Endothelial cell of umbilical vein (primary cell): ENCODE data around the gene ITGAE. TPM values are rescaled to one million over a fixed set of nuclear protein-coding genes. Genes with fewer than 3 reads are reported as not detected.

Experiments used
- BruUV-seq: library from RNA; stranded (reverse); fragments of 400-500 nt; replicated peaks from 2 replicates; lab custom pipeline; 2021; lab: Mats Ljungman, UMichigan
- CTCF ChIA-PET: fragments of 300-600, 350-600 bp; sonication (Branson Sonifier 250); formaldehyde crosslinking; loops from one replicate; lab custom pipeline; 2021; ENCODE audit warnings: antibody characterized with exemption, inconsistent platforms; lab: Charles Lee
- POLR2A ChIA-PET: fragments of 300-600, 350-600 bp; sonication (Branson Sonifier 250); formaldehyde crosslinking; loops from one replicate; lab custom pipeline; 2021; ENCODE audit warnings: antibody characterized with exemption, inconsistent platforms; lab: Charles Lee
- DNase-seq: peaks from one replicate; pipeline ENCODE4 v3.0.0-alpha.2; 2011; ENCODE audit warnings: low read depth, low spot score
- FAIRE-seq: peaks from 2 replicates; lab custom pipeline; 2011; peaks lifted over from hg19 to GRCh38; lab: Jason Lieb, UNC
- H2AFZ ChIP-seq: 2 replicates; pipeline ENCODE4 v1.6.0; 2012; ENCODE audit warnings: low read depth, low read length, control low read depth, inconsistent platforms
- H3K27ac ChIP-seq: 2 replicates; pipeline ENCODE4 v1.5.1; 2011; ENCODE audit warnings: low read depth, mild to moderate bottlenecking, control low read depth, low read length, moderate library complexity; ENCODE audit not compliant: insufficient read depth
- H3K27me3 ChIP-seq, 2 experiments: 2 replicates each; pipeline versions ENCODE4 v1.6.0 to v1.6.1; 2011; ENCODE audit warnings: low read length in 2 of 2, mixed read lengths in 1 of 2; ENCODE audit not compliant: control insufficient read depth in 2 of 2, insufficient read depth in 2 of 2
- H3K36me3 ChIP-seq, 2 experiments: 2 replicates in 1 of 2; 3 replicates in 1 of 2; pipeline ENCODE4 v1.5.1; 2011; ENCODE audit warnings: low read length in 2 of 2, mild to moderate bottlenecking in 1 of 2, moderate library complexity in 1 of 2; ENCODE audit not compliant: control insufficient read depth in 2 of 2, insufficient read depth in 2 of 2; ENCODE audit errors: extremely low read depth in 1 of 2
- H3K4me1 ChIP-seq: 3 replicates; pipeline ENCODE4 v1.5.1; 2011; ENCODE audit warnings: mild to moderate bottlenecking, low read length; ENCODE audit not compliant: control insufficient read depth, insufficient read depth; ENCODE audit errors: extremely low read depth
- H3K4me2 ChIP-seq: 2 replicates; pipeline ENCODE4 v1.6.1; 2011; ENCODE audit warnings: low read length, control low read depth, mixed read lengths; ENCODE audit not compliant: insufficient read depth
- H3K4me3 ChIP-seq, 3 experiments: fragments of 200-600 bp in 1 of 3; sonication (generic), shearing (Covaris generic) in 1 of 3; replicated peaks in 1 of 3; 2 replicates each; pipeline ENCODE4 v1.5.1; 2011 to 2016; ENCODE audit warnings: control low read depth in 3 of 3, low read length in 3 of 3, mild to moderate bottlenecking in 2 of 3, inconsistent platforms in 1 of 3, low read depth in 1 of 3, moderate library complexity in 1 of 3; ENCODE audit not compliant: insufficient read depth in 1 of 3
- H3K79me2 ChIP-seq: 2 replicates; pipeline ENCODE4 v1.6.0; 2012; ENCODE audit warnings: low read length, inconsistent platforms; ENCODE audit not compliant: control insufficient read depth, insufficient read depth
- H3K9ac ChIP-seq: replicated peaks from 2 replicates; pipeline ENCODE3; 2011; ENCODE audit warnings: low read length, control low read depth; ENCODE audit not compliant: insufficient read depth; ENCODE audit errors: extremely low read depth
- H3K9me1 ChIP-seq: replicated peaks from 3 replicates; pipeline ENCODE4 v1.6.0; 2011; ENCODE audit warnings: mild to moderate bottlenecking, low read length; ENCODE audit not compliant: control insufficient read depth, insufficient read depth; ENCODE audit errors: extremely low read depth
- H3K9me3 ChIP-seq: replicated peaks from 2 replicates; pipeline ENCODE4 v1.5.1; 2012; ENCODE audit warnings: low read length, inconsistent platforms; ENCODE audit not compliant: control insufficient read depth, insufficient read depth
- H4K20me1 ChIP-seq: replicated peaks from 2 replicates; pipeline ENCODE3; 2011; ENCODE audit warnings: mild to moderate bottlenecking, low read length; ENCODE audit not compliant: control insufficient read depth, insufficient read depth; ENCODE audit errors: extremely low read depth
- EZH2 ChIP-seq: IDR thresholded peaks from 2 replicates; pipeline ENCODE4 v1.6.1; 2012; ENCODE audit warnings: borderline replicate concordance, low read depth, mild to moderate bottlenecking, moderate library complexity, low read length, inconsistent platforms; ENCODE audit not compliant: severe bottlenecking
- FOS ChIP-seq: IDR thresholded peaks from 2 replicates; pipeline ENCODE4 v1.6.1; 2011; ENCODE audit warnings: mild to moderate bottlenecking, low read length, moderate library complexity, borderline replicate concordance; ENCODE audit not compliant: insufficient read depth
- GATA2 ChIP-seq: IDR thresholded peaks from 2 replicates; pipeline ENCODE4 v1.7.0; 2011; ENCODE audit warnings: low read depth, mild to moderate bottlenecking, moderate library complexity, mixed read lengths, low read length; ENCODE audit not compliant: insufficient read length, insufficient read depth
- JUN ChIP-seq: IDR thresholded peaks from 2 replicates; pipeline ENCODE4 v1.6.1; 2011; ENCODE audit warnings: borderline replicate concordance, low read depth; ENCODE audit not compliant: insufficient read length, insufficient read depth
- MYC ChIP-seq: IDR thresholded peaks from one replicate; pipeline ENCODE4 v1.6.1; 2011; ENCODE audit warnings: mild to moderate bottlenecking, low read depth, low read length
- POLR2A ChIP-seq: IDR thresholded peaks from 2 replicates; pipeline ENCODE4 v1.6.1; 2012; ENCODE audit warnings: low read depth, mild to moderate bottlenecking, control low read depth, low read length
- POLR2AphosphoS5 ChIP-seq: IDR thresholded peaks from 2 replicates; pipeline ENCODE4 v1.6.1; 2012; ENCODE audit warnings: low read depth, mild to moderate bottlenecking, control low read depth, low read length, moderate library complexity; ENCODE audit not compliant: insufficient read depth
- dilution Hi-C: fragments of 300-500 bp; cut with MboI; formaldehyde crosslinking; loops from one replicate; pipeline ENCODE4 v1.15.0; 2019; ENCODE audit warnings: low sequenced_read_pairs; ENCODE audit not compliant: extremely low pct_ligation_motif_present
- intact Hi-C: fragments of 100-400 bp; cut with micrococcal nuclease; formaldehyde crosslinking; loops from one replicate; pipeline ENCODE4 v1.10.0; 2022
- polyA plus RNA-seq, 4 experiments: library from polyadenylated mRNA; depleted of rRNA in 3 of 4; stranded (reverse) in 3 of 4; unstranded in 1 of 4; fragments of >200 nt; gene quantifications; 2 replicates each; pipeline versions ENCODE4 v1.2.1 to v1.2.3, GENCODE V29; 2011 to 2012; ENCODE audit warnings: missing spikeins in 1 of 4
- total RNA-seq: library from RNA; stranded (reverse); gene quantifications from 2 replicates; pipeline ENCODE4 v1.2.3, GENCODE V29; 2021
- TF ChIP-seq, protein P1 (sequence below): IDR thresholded peaks from 2 replicates; pipeline ENCODE4 v1.6.1; 2011; ENCODE audit not compliant: insufficient read depth, insufficient read length
- TF ChIP-seq, protein P2 (sequence below), 2 donors: IDR thresholded peaks; 1 replicate in 1 of 2; 2 replicates in 1 of 2; pipeline ENCODE4 v1.5.1; 2011; ENCODE audit warnings: low read length in 2 of 2, mild to moderate bottlenecking in 2 of 2, moderate library complexity in 2 of 2, control low read depth in 1 of 2, inconsistent platforms in 1 of 2, low read depth in 1 of 2; ENCODE audit not compliant: insufficient read depth in 1 of 2; ENCODE audit errors: extremely low read depth in 1 of 2

ITGAE gene
- total and polyA plus RNA-seq, 2 donors (not counting 3 experiments of a cell fraction or from before 2014, with no cell fraction given), result 29.6 to 71.6 TPM

DNA sequence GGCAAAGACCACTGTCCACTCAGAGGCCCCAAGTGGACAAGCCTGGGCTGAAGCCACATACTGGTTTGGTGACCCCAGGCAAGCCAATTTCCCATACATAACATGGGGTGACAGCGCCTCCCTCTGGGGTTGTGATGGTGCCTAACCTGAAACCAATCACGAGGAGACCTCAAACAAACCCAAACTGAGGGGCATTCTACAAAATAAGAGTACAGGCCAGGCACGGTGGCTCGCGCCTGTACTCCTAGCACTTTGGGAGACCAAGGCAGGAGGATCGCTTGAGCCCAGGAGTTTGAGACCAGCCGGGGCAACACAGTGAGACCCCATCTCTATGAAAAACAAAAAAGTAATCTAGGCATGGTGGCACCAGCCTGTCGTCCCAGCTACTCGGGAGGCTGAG, 108.6 kb downstream of the ITGAE start:
- POLR2A ChIA-PET, result no interaction called here
- no peak overlapping the region for H2AFZ ChIP-seq
- dilution Hi-C loops, result no loop called here
- FAIRE-seq (no peak), DNase-seq (no peak)
- no peak overlapping the region for H3K4me2 ChIP-seq
- TF ChIP-seq, protein P1, sequence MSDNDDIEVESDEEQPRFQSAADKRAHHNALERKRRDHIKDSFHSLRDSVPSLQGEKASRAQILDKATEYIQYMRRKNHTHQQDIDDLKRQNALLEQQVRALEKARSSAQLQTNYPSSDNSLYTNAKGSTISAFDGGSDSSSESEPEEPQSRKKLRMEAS, result no peak
- no peak for TF ChIP-seq MYC
- no peak for TF ChIP-seq POLR2A
- TF ChIP-seq GATA2, result no peak
- no peak for TF ChIP-seq JUN
- no peak for TF ChIP-seq EZH2
- no peak for TF ChIP-seq POLR2AphosphoS5
- no peak for TF ChIP-seq FOS
- no peak overlapping the region for H3K9ac ChIP-seq
- peaks cover 17 to 18% of the 10 kb centered on the region in 2 experiments for H3K27me3 ChIP-seq
- intact Hi-C loops, result no loop called here
- no peaks in the 10 kb centered on the region for H3K79me2 ChIP-seq
- no peaks in the 10 kb centered on the region for H3K9me1 ChIP-seq
- no peaks in the 10 kb centered on the region for H3K36me3 ChIP-seq
- CTCF ChIA-PET, result no interaction called here
- H4K20me1 ChIP-seq, result no peaks in the 10 kb centered on the region
- peaks cover 5% of the 10 kb centered on the region for H3K4me1 ChIP-seq
- BruUV-seq, result no TSS peak
- H3K27ac ChIP-seq, result no peak overlapping the region
- no peaks in the 10 kb centered on the region for H3K9me3 ChIP-seq
- H3K4me3 ChIP-seq, result no peak overlapping the region

DNA sequence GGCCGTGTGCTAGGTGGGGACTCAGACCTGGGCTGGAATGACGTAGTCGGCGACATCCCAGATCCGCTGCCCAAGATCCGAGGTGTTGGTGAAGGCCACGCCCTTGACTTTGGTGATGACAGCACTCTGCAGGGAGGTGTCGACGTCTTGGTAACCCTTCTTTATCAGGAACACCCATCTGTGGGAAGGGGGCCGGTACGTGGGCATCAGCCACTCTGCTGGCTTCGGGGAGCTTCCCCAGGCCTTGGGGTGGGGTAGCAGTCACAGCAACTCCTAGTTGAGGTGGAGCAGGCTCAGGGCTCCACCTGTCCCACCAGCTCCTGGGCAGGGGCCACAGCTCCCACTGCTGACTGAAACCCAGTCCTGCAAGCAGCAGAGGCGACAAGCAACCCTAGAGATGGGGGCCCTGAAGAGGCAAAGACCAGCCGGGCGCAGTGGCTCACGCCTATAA, 109.3 kb downstream of the ITGAE start:
- Histone ChIP-seq H3K9ac (no peak overlapping the region), H2AFZ (no peak overlapping the region), H3K27me3 (peaks cover 12 to 16% of the 10 kb centered on the region in 2 experiments), H3K4me2 (no peak overlapping the region), H3K27ac (no peak overlapping the region), H3K4me3 (no peak overlapping the region), H4K20me1 (no peaks in the 10 kb centered on the region), H3K36me3 (no peaks in the 10 kb centered on the region), H3K9me3 (no peaks in the 10 kb centered on the region), H3K79me2 (no peaks in the 10 kb centered on the region), H3K4me1 (peaks cover 5% of the 10 kb centered on the region), H3K9me1 (no peaks in the 10 kb centered on the region)
- dilution Hi-C loops (no loop called here), intact Hi-C loops (no loop called here)
- TF ChIP-seq MYC (no peak), EZH2 (no peak), POLR2AphosphoS5 (no peak), POLR2A (no peak), JUN (no peak), GATA2 (no peak)
- TF ChIP-seq, protein P2, sequence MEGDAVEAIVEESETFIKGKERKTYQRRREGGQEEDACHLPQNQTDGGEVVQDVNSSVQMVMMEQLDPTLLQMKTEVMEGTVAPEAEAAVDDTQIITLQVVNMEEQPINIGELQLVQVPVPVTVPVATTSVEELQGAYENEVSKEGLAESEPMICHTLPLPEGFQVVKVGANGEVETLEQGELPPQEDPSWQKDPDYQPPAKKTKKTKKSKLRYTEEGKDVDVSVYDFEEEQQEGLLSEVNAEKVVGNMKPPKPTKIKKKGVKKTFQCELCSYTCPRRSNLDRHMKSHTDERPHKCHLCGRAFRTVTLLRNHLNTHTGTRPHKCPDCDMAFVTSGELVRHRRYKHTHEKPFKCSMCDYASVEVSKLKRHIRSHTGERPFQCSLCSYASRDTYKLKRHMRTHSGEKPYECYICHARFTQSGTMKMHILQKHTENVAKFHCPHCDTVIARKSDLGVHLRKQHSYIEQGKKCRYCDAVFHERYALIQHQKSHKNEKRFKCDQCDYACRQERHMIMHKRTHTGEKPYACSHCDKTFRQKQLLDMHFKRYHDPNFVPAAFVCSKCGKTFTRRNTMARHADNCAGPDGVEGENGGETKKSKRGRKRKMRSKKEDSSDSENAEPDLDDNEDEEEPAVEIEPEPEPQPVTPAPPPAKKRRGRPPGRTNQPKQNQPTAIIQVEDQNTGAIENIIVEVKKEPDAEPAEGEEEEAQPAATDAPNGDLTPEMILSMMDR (IDR thresholded peaks at IDR 0.05; ENCODE audit: extremely low read depth in 1 of 2, insufficient read depth in 1 of 2, low read depth in 1 of 2, low read length in 2 of 2), result no peak
- TF ChIP-seq, protein P1, result no peak
- CTCF ChIA-PET, result no interaction called here
- POLR2A ChIA-PET, result no interaction called here
- DNase-seq, result no peak
- FAIRE-seq, result no peak
- BruUV-seq, result no TSS peak
